Measurements from ENCODE around the gene GGCX. TPM values are rescaled to one million over a fixed set of nuclear protein-coding genes. Genes with fewer than 3 reads are reported as not detected.
"Not testable (repeated sequence)": the region's sequence is repeated elsewhere in the genome, so short reads cannot be mapped to it uniquely, and the experiment has no call there.

Gene GGCX
- total RNA-seq, 4 donors from 2014 or later, result 15.8 to 37.1 (median 25.8) TPM

GRCh38 chr2:85604568-85605339 lies 43.5 kb upstream of the GGCX start:
- intact Hi-C loops (cut with DNase I; ENCODE audit: low total_unique reads), result no loop called here
- 33 to 35% methylated on average over 6 of the region's 6 CpGs for WGBS, 2 donors
- TF ChIP-seq POLR2A (IDR thresholded peaks at IDR 0.05) (no peak), CTCF (IDR thresholded peaks at IDR 0.05) (no peak)
- no peak overlapping the region for H3K4me3 ChIP-seq (ENCODE audit: low read depth, poor library complexity, severe bottlenecking)
- DNase-seq (ENCODE audit: low spot score in 2 of 2), result no peak

- 49 to 62% methylated on average over 3 of the region's 3 CpGs for WGBS, 2 donors
- H3K4me3 ChIP-seq (ENCODE audit: low read depth, poor library complexity, severe bottlenecking); DNase-seq (ENCODE audit: low spot score in 2 of 2); intact Hi-C loops (cut with DNase I; ENCODE audit: low total_unique reads): not testable (repeated sequence)
These were observed 42.8 kb upstream of the GGCX start for GRCh38 chr2:85604133-85604444.

- WGBS, 2 donors, result 0 to 2% methylated on average over 30 to 43 of the region's 73 CpGs
- H3K4me3 ChIP-seq (ENCODE audit: low read depth, poor library complexity, severe bottlenecking), result peak within 1 kb of the TSS; percentile 74
- DNase-seq (ENCODE audit: low spot score in 2 of 2), result peak; percentile 92 to 99
- TF ChIP-seq CTCF (IDR thresholded peaks at IDR 0.05) (no peak), POLR2A (IDR thresholded peaks at IDR 0.05) (peak in 1 of 2 donors; percentile 15)
- intact Hi-C loops (cut with DNase I; ENCODE audit: low total_unique reads), result no loop called here
These were observed 41.4 kb upstream of the GGCX start, which contains the start of gene TMEM150A for GRCh38 chr2:85602476-85603234. TSS of gene TMEM150A (minus strand) at chr2:85602698. CDS start at chr2:85601948, 750 bp downstream.

GRCh38 chr2:85601771-85602475 lies 40.6 kb upstream of the GGCX start:
- intact Hi-C loops (cut with DNase I; ENCODE audit: low total_unique reads), result no loop called here
- peak overlapping the region; percentile 52 for H3K4me3 ChIP-seq (ENCODE audit: low read depth, poor library complexity, severe bottlenecking)
- TF ChIP-seq CTCF (IDR thresholded peaks at IDR 0.05) (no peak), POLR2A (IDR thresholded peaks at IDR 0.05) (no peak)
- peak; percentile 72 to 94 for DNase-seq (ENCODE audit: low spot score in 2 of 2)
- WGBS, 2 donors, result 10 to 25% methylated on average over 12 to 27 of the region's 36 CpGs

GRCh38 chr2:85600951-85601770 lies 39.9 kb upstream of the GGCX start:
- H3K4me3 ChIP-seq (ENCODE audit: low read depth, poor library complexity, severe bottlenecking), result peak overlapping the region; percentile 52
- TF ChIP-seq POLR2A (IDR thresholded peaks at IDR 0.05) (no peak), CTCF (IDR thresholded peaks at IDR 0.05) (no peak)
- WGBS, 2 donors, result 63 to 75% methylated on average over 5 to 6 of the region's 6 CpGs
- intact Hi-C loops (cut with DNase I; ENCODE audit: low total_unique reads), result no loop called here
- peak in 1 of 2 donors; percentile 81 for DNase-seq (ENCODE audit: low spot score in 2 of 2)
